T-helper 1 cell treated with Interleukin-12 subunit alpha and Interleukin-12 subunit beta and Interleukin-4 antibody, amounts not matched to agents 30 ng/mL and 1 ng/mL, for 36 hours (primary cell): ENCODE measurements around the gene CPSF6. TPM values are rescaled to one million over a fixed set of nuclear protein-coding genes. Genes with fewer than 3 reads are reported as not detected.
"Not testable (repeated sequence)": the region's sequence is repeated elsewhere in the genome, so short reads cannot be mapped to it uniquely, and the experiment has no call there.

Experiments
- intact Hi-C: fragments of 100-400 bp; cut with micrococcal nuclease; formaldehyde crosslinking; loops from one replicate; pipeline ENCODE4 v1.15.1; 2024
- total RNA-seq: library from RNA; stranded (reverse); gene quantifications from 2 replicates; pipeline ENCODE4 v1.2.3, GENCODE V29; 2022

CPSF6 gene, protein sequence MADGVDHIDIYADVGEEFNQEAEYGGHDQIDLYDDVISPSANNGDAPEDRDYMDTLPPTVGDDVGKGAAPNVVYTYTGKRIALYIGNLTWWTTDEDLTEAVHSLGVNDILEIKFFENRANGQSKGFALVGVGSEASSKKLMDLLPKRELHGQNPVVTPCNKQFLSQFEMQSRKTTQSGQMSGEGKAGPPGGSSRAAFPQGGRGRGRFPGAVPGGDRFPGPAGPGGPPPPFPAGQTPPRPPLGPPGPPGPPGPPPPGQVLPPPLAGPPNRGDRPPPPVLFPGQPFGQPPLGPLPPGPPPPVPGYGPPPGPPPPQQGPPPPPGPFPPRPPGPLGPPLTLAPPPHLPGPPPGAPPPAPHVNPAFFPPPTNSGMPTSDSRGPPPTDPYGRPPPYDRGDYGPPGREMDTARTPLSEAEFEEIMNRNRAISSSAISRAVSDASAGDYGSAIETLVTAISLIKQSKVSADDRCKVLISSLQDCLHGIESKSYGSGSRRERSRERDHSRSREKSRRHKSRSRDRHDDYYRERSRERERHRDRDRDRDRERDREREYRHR
- total RNA-seq, result 92.9 and 96.2 TPM in 2 replicates

- intact Hi-C loops, result loop anchor here (1.0 to 5.0 kb wide), 12 partner anchors 15 to 1971 kb away; partner anchors contain the start of genes CCT2, CNOT2, CPM and FRS2
Measured at GRCh38 chr12:69239352-69239921, at the start of gene CPSF6. CPSF6 (plus strand) TSS chr12:69239569; CDS start chr12:69239647, 78 bp downstream.

- intact Hi-C loops, result loop anchor here (1.0 kb wide), 1 partner anchor 42 kb away; no protein-coding TSS in a partner anchor
Measured at GRCh38 chr12:69196302-69197288, 42.8 kb upstream of the CPSF6 start.

DNA sequence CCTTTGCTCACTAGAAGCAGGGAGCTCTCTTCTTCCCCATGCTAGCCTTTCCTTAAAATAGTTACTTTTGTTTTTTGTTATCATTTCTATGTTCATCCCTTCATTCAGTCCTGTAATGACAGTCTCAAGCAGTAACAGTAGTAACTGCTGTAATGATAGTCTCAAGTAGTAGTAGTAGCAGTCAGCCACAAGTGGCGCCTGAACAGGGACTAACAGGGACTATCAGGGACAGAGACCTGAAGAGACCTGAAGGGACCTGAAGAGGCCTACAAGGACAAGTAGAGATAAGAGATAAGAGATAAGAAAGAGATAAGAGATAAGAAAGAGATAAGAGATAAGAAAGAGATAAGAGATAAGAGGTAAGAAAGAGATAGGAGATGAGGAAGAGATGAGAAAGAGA lies 39.4 kb upstream of the CPSF6 start:
- intact Hi-C loops, result not testable (repeated sequence)

DNA sequence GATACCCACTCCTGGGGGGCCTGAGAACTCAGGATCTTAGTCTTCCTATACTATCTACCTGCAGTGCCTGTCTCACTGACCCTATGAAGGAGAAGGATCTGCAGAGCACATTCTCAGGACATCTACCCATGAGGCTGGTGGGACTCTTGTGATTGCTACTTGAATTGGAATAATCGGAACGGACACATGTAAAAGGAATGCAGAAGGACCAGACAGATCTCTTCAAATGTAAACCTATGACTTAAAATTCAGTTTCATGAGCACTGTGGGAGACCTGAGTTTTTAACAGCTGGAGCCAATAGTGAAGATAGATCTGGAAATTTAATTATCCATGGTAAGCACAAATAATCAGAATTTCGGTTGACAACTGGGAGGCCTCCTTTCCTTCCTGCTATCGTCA lies 35.2 kb upstream of the CPSF6 start:
- intact Hi-C loops, result no loop called here

- intact Hi-C loops, result no loop called here
Measured at GRCh38 chr12:69210661-69211060, 28.7 kb upstream of the CPSF6 start.

DNA sequence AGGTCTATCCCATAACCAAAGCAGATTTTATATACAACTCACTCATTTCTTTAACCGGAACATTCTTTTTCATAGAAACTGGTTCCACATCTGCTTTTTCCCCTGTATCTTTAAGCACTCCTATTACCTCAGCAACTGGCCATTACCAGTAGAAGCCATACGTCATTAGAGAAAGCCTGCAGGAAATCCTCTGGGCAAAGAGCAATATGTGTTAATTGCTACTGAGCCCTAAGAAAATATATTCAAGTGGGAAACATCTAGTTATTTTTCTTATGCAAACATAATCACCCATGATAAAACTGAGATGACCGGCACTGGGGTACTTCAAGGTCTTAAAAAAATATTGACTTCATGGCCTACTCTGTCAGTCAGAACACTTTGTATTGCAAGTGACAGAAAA lies 28.2 kb upstream of the CPSF6 start:
- intact Hi-C loops, result no loop called here

GRCh38 chr12:69214169-69214568 lies 25.2 kb upstream of the CPSF6 start:
- intact Hi-C loops, result no loop called here

- intact Hi-C loops, result no loop called here
Measured at GRCh38 chr12:69225251-69225910, 14.0 kb upstream of the CPSF6 start.

GRCh38 chr12:69231479-69231878 lies 7.9 kb upstream of the CPSF6 start:
- intact Hi-C loops, result no loop called here

GRCh38 chr12:69238589-69239351 lies 599 bp upstream of the CPSF6 start:
- intact Hi-C loops, result loop anchor here (1.0 to 5.0 kb wide), 12 partner anchors 16 to 1970 kb away; partner anchors contain the start of genes CCT2, CNOT2, CPM and FRS2

- intact Hi-C loops, result loop anchor here (1.0 to 5.0 kb wide), 15 partner anchors 8 to 1972 kb away; partner anchors contain the start of genes CCT2, CNOT2, CPM and FRS2
Measured at GRCh38 chr12:69239922-69240630, 707 bp downstream of the CPSF6 start.

DNA sequence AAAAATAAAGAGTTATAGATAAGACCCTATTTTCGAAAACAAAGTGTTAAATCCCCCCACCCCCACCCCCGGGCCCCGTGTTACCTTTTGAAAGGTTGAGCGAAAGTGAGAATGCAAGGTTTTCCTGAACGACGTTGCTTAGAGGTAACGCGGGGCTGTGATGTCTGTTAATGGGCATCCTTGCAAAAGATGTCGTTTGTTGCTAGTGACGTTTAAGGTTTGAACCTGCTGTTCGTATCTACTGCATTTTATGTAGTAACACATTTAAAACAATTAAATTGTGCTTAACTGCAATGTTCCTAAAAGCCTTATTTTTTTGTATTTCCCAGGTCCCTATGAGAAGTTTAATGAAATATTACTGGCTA lies 1.2 kb downstream of the CPSF6 start:
- intact Hi-C loops, result loop anchor here (1.0 to 5.0 kb wide), 3 partner anchors 8 to 908 kb away; partner anchors contain the start of genes MDM1 and SLC35E3

- intact Hi-C loops, result loop anchor here (5.0 kb wide), 2 partner anchors 494 to 909 kb away; partner anchors contain the start of genes MDM1 and SLC35E3
Measured at GRCh38 chr12:69241438-69242092, 2.2 kb downstream of the CPSF6 start.

GRCh38 chr12:69243099-69244084 lies 4.0 kb downstream of the CPSF6 start:
- intact Hi-C loops, result loop anchor here (1.0 to 5.0 kb wide), 3 partner anchors 10 to 911 kb away; partner anchors contain the start of genes MDM1 and SLC35E3

GRCh38 chr12:69247268-69248018 lies 8.1 kb downstream of the CPSF6 start:
- intact Hi-C loops, result loop anchor here (1.0 kb wide), 1 partner anchor 7 kb away; no protein-coding TSS in a partner anchor

- intact Hi-C loops, result loop anchor here (2.0 to 5.0 kb wide), 2 partner anchors 181 to 420 kb away; no protein-coding TSS in a partner anchor
Measured at GRCh38 chr12:69252033-69252432, 12.7 kb downstream of the CPSF6 start.
